ENCODE data around the gene MLIP.

Gene MLIP

GRCh38 chr6:54315656-54316055, 204.4 kb downstream of the MLIP start:
- no peak overlapping the region for H3K4me3 ChIP-seq (ENCODE audit: low read depth, low read length)
- no peak for TF ChIP-seq MAX (IDR thresholded peaks at IDR 0.05; ENCODE audit: low read depth, low read length)
- TF ChIP-seq MYC (IDR thresholded peaks at IDR 0.05; ENCODE audit: low read depth, low read length), result no peak
- no peak for TF ChIP-seq POLR2A (IDR thresholded peaks at IDR 0.05; ENCODE audit: extremely low read depth, insufficient read length)
- no peak for TF ChIP-seq CTCF (IDR thresholded peaks at IDR 0.05; ENCODE audit: low read depth, low read length)
- DNase-seq (ENCODE audit: low read depth), result no peak
